Measurements from ENCODE around the gene COL23A1. TPM values are rescaled to one million over a fixed set of nuclear protein-coding genes. Genes with fewer than 3 reads are reported as not detected.

Gene COL23A1
- total and polyA plus RNA-seq, 2 of the 13 experiments (the other 11 are each of a cell fraction or from before 2014, with no cell fraction given) = not detected

DNA sequence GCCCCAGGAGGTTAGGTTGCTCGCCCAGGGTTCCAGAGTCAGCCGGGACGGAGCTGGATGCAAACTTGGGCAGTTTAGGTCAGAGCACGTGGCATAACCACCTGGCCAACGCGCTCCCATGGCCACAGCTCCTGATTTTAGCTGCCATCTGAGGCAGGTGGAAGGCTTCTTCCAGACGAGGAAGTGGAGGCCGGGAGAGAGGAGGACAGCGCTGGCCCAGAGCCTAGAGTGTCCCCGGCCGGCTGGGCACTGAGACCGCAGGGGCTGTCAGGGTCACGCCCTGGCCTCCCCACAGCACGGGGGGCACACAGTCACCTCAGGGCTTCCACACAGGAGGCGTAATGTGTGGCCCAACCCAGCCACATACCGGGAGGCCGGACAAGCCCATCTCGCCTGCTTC is 341.4 kb downstream of the COL23A1 start:
- Histone ChIP-seq H3K4me1 (ENCODE audit: insufficient read depth, low read length) (no peaks in the 10 kb centered on the region), H4K20me1 (ENCODE audit: insufficient read depth, low read length) (no peaks in the 10 kb centered on the region), H3K27me3 (ENCODE audit: control insufficient read depth in 1 of 2, insufficient read depth in 2 of 2, low read length in 2 of 2) (peaks cover 1 to 37% of the 10 kb centered on the region in 2 experiments; a peak in 3 of 5 replicates), H3K36me3 (replicated peaks in 1 of 2; ENCODE audit: control insufficient read depth in 1 of 2, insufficient read depth in 2 of 2, low read length in 2 of 2) (no peaks in the 10 kb centered on the region), H3K79me2 (ENCODE audit: insufficient read depth, low read length) (no peaks in the 10 kb centered on the region), H3K9me3 (ENCODE audit: low read length) (no peaks in the 10 kb centered on the region), H3K4me2 (ENCODE audit: low read depth, low read length) (no peak overlapping the region), H3K27ac (ENCODE audit: extremely low read length, insufficient read depth, low read length) (no peak overlapping the region), H2AFZ (ENCODE audit: low read length) (no peak overlapping the region), H3K4me3 (replicated peaks in 1 of 3; ENCODE audit: insufficient read depth in 1 of 3, low read depth in 2 of 3, low read length in 3 of 3) (no peak overlapping the region), H3K9ac (ENCODE audit: insufficient read depth, low read depth, low read length) (no peak overlapping the region)
- ChIA-PET POLR2A (no interaction called here), CTCF (ENCODE audit: low intra/inter-chr PET ratio, low total read pairs) (no interaction called here)
- intact Hi-C loops (cut with micrococcal nuclease; ENCODE audit: unreplicated experiment) = no loop called here
- ATAC-seq (no peak), FAIRE-seq (no peak), DNase-seq (ENCODE audit: low spot score) (no peak)
- no peak for TF ChIP-seq SP1 (IDR thresholded peaks at IDR 0.05)
- TF ChIP-seq SP1 (CRISPR knock-in tag; IDR thresholded peaks at IDR 0.05) = no peak
- no peak for TF ChIP-seq KDM2A (CRISPR knock-in tag; IDR thresholded peaks at IDR 0.05; ENCODE audit: borderline replicate concordance, low read depth)
- TF ChIP-seq, protein P1, sequence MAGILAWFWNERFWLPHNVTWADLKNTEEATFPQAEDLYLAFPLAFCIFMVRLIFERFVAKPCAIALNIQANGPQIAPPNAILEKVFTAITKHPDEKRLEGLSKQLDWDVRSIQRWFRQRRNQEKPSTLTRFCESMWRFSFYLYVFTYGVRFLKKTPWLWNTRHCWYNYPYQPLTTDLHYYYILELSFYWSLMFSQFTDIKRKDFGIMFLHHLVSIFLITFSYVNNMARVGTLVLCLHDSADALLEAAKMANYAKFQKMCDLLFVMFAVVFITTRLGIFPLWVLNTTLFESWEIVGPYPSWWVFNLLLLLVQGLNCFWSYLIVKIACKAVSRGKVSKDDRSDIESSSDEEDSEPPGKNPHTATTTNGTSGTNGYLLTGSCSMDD (CRISPR knock-in tag; IDR thresholded peaks at IDR 0.05) = no peak
- TF ChIP-seq ZNF331 (CRISPR knock-in tag; IDR thresholded peaks at IDR 0.05) = no peak
- TF ChIP-seq MAFK (conservative IDR thresholded peaks at IDR 0.05 in 1 of 2, IDR thresholded peaks at IDR 0.05 in 1 of 2; ENCODE audit: low read length in 2 of 2) = no peak
- no peak for TF ChIP-seq GATAD2A (CRISPR knock-in tag; IDR thresholded peaks at IDR 0.05)
- TF ChIP-seq REPIN1 (CRISPR knock-in tag; IDR thresholded peaks at IDR 0.05; ENCODE audit: borderline replicate concordance, low read depth) = no peak
- TF ChIP-seq RBAK (CRISPR knock-in tag; IDR thresholded peaks at IDR 0.05) = no peak
- no peak for TF ChIP-seq ZNF891 (CRISPR knock-in tag; IDR thresholded peaks at IDR 0.05)
- BruUV-seq (replicated peaks) = no TSS peak
- in situ Hi-C loops (cut with HindIII; ENCODE audit: extremely low pct_ligation_motif_present, low pct_unique_long_range_greater_than_20kb) = no loop called here
- WGBS (ENCODE audit: low lambda C conversion rate) = 20% methylated on average over 2 of the region's 18 CpGs
